T-helper 1 cell treated with Interleukin-12 subunit alpha and Interleukin-12 subunit beta and Interleukin-4 antibody, amounts not matched to agents 30 ng/mL and 1 ng/mL, for 36 hours (primary cell): ENCODE results near the gene KCNIP1. TPM values are rescaled to one million over a fixed set of nuclear protein-coding genes. Genes with fewer than 3 reads are reported as not detected.

Experiments used
- intact Hi-C: fragments of 100-400 bp; cut with micrococcal nuclease; formaldehyde crosslinking; loops from one replicate; pipeline ENCODE4 v1.15.1; 2024
- total RNA-seq: library from RNA; stranded (reverse); gene quantifications from 2 replicates; pipeline ENCODE4 v1.2.3, GENCODE V29; 2022

Gene KCNIP1
- total RNA-seq, 1 donor from 2014 or later, result not detected

DNA sequence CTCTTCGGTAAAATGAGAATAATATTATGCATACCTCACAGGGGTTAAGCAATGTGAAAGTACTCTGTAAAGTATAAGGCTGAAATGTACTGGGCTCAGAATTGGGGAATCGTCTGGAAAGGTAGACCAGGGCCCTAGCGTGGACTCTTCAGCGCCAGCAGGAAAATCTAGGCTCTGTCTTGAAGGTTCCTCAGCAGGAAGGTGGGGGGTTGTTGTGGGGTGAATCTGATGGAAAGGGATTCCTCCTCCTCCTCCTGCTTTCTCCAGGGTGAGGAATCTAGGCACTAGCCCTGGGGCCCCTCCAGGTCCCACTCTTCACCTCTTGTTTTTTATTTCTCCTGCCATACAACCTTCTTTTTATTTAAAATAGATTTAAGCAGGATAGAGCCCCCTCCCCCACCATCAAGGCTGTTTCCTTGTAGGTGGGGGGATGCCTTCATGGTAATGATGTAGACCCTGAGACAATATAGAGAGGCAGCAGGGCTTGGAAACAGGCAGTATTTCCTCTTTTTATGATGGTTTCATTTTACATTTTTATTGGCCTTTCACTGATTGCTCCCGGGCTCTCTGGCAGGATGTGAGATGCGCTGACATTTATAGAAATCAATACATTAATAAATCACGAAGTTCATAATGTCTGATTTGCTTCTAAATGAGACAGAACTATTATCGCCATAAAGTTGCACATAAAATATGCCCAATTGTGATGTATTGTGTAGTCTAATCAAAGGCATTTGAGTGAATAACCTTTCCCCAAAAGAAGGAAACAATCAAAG is 200.8 kb downstream of the KCNIP1 start:
- intact Hi-C loops, result no loop called here

DNA sequence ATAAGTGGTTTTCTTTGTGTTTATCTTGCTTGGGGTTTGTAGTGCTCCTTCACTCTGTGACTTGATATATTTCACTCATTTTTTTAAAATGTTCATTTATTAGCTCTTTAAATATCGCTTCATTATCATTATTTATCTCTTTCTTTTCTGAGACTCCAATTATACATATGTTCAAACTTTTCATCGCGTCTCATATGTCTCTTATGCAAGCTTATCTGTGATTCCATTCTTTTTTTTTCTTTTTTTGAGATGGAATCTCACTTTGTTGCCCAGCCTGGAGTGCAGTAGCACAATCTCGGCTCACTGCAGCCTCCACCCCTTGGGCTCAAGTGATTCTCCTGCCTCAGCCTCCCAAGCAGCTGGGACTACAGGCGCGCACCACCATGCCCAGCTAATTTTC is 205.8 kb downstream of the KCNIP1 start:
- intact Hi-C loops, result no loop called here

DNA sequence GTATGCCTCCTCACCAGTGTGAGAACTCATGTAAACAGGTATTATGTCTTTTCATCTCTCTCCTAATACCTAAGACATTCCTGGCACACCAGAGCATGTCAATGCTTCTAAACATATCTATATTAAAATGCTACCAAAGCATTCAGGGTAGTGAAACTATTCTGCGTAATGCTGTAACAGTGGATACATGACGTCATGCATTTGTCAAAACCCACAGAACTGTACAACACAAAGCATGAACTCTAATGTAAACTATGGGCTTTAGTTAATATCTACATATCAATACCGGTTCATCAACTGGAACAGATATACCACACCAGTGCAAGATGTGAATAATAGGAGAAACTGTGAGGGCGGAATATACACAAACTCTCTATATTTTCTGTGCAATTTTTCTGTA is 207.5 kb downstream of the KCNIP1 start:
- intact Hi-C loops, result no loop called here

DNA sequence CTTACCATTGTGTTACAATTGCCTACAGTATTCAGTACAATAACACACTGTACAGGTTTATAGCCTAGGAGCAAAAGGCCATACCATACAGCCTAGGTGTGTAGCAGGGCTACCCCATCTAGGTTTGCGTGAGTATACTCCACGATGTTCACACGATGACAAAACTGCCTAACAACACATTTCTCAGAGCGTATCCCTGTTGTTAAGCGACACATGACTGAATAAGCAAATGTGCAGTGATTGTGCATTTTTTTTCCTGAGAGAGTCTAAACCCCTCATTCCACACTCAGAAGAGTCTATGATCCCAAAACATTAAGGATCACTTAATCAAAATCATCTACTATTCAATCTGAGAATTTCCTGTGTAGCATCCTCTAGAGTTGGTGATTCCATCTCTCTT is 211.3 kb downstream of the KCNIP1 start:
- intact Hi-C loops, result no loop called here

DNA sequence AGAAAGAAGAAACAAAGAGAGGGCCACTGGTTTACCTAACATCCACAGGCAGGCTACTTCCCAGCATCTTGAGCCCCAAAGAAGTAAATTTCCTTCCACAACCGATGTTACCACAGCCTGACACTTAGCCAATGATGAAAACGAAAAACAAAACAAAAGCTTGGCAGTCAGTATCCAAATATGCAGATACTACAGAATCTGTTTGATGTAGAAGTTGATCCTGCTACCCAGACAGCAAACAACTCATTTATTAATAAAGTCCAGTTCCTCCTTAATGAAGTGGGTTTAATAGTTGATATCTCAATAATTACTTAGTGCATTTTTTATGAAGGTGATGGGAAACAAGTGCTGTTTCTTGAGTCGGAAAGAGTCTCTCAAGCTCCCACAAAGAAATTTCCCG is 212.6 kb downstream of the KCNIP1 start:
- intact Hi-C loops, result no loop called here

DNA sequence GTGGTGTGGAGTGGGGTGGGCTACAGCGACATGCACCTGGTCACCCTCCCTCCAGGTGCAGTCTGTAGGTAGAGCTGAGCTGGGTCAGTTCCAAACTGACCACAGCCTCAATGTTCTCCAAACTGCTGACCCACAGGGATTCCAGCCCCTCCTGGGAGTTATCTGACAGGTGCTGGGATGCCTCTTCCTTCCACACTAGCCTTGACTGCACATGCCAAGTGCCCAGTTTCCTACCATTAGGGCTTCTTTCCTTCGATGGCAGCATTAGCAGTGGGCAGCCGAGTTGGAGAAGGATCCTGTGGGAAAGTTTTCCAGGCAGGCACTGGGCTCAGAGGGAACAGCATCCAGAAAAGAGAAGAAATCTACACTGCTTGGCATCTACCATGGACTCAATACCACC is 215.7 kb downstream of the KCNIP1 start:
- intact Hi-C loops, result no loop called here

DNA sequence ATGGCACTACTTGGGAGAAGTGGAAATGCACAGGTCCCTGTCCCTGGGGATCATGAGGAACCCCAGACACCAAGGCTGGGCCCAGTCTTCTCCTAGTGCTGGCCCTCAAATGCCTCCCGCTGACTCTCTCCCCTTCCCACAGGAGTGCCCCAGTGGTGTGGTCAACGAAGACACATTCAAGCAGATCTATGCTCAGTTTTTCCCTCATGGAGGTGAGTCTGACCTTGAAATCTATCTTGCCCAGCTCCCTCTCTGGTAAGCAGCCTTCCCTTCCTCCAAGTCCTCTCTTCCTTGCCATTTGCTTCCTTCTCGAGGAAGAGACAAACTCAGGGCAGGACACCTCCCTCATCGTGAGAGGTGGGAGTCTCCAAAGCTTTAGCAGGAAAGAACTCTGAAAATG is 216.4 kb downstream of the KCNIP1 start:
- intact Hi-C loops, result no loop called here

DNA sequence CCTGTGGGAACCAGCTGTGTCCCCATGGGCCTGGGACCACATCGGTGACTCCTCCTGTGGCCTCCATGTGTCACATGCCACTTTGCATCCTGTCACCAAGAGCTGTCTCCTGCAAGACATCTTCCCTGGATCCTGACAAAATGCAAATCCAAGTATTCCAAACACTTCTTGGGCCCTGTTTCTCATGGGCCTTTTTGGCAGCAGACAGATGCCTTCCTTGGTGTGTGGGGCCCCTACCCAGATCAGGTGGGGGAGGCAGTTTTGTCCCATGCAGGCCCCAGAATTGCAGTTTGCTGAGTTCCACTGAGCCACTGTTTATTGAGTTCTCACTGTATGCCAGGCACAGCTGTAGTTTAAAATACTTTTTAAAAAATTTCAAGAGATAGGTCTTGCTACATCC is 217.2 kb downstream of the KCNIP1 start:
- intact Hi-C loops, result no loop called here

DNA sequence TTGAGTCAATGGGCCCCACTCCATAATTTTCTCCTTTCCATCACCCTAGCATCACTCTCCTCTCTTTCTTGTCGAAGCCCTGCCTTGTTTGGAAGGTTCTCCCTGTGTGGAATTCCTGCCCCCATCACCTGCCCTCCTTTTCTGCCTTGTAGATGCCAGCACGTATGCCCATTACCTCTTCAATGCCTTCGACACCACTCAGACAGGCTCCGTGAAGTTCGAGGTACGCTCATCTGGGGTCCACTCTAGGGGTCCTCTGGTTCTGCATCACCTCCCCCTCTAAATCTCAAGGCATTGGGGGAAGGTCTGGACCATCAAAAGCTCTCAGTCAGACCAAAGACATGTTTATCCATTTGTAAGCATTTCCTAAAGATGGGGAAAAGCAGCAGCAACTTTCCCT is 217.9 kb downstream of the KCNIP1 start:
- intact Hi-C loops, result no loop called here

DNA sequence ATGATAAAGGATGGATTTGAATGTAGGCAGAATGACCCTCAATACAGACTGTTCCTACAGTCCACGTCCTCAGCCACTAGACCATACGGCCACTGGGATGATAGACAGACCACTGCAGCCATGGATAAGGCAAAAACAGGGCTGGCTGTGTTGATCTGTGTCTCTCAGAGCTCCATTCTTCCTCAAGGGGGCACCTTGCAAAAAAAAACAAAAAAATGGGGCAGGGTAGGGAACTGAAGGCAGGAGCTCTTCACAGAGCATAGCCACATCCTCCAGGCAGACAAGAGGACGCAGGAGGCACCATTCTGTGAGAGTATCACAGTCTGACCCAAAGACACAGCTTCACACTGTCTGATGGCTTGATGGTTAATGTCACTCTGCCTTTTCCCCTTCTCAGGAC is 218.5 kb downstream of the KCNIP1 start:
- intact Hi-C loops, result no loop called here

DNA sequence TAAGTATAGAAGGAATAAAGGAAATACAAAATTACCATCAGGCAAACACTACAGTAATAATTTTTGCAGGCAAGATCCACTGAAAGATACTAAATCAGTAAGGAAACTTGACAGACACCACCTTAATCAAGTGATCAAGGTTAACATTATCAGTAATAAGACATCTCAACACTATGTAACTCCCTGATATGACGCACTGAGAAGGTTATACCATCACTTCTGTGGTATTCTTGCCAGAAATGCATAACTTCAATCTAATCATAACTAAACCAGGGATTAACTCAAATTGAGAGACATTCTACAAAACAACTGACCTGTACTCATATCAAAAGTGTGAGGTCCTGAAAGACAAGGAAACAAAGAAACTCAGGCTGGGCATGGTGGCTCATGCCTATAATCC is 227.2 kb downstream of the KCNIP1 start:
- intact Hi-C loops, result no loop called here

DNA sequence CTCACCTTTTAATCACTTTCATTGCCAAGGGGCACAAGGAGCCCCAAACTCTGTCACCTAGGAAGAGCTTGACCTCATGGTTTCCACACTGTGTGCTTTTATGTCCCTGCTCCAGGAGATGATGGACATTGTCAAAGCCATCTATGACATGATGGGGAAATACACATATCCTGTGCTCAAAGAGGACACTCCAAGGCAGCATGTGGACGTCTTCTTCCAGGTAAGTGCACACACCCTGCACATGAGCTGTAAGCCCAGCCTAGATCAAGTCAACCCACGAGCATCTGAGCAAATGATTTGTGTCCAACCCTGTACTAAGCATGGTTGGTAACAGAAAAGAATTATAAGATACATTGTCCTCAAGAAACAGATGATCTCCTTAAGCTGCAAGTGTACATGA is 228.9 kb downstream of the KCNIP1 start:
- intact Hi-C loops, result no loop called here

DNA sequence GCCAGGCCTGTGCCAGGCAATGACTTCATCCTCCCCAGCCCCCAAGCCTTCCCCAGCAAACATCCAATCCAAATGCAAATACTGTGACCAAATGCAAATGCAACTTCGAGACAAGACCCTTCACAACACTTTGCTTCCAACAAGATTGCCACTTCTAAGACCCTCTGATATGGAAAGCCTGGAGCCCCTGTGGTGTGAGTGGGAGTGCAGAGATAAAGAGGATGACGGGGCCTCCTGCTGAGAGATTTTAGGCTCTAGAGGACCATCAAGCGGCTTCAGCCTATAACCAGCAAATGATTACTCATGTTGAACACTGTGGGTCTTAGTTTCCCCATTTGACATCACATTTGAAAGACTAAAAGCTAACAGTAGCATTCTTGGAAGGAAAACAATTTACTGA is 233.1 kb downstream of the KCNIP1 start:
- intact Hi-C loops, result no loop called here

DNA sequence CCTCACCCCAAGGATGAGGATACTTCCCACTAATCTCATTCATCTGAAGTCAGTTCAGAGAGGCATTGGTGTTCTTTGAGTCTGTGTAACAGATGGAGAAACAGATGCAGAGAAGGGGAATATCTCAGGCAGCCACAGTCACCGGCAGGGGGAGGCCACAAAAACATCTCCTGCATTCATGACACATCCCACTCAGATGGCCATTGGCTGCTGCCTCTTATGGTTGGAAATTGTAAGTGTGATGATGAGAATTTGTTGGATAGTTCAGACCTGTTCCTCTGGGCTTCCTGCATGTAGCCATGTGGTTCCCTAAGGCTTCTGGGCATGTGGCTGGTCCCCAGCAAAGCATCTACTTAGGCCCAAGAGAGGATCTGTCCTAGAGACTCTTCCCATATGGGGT is 233.8 kb downstream of the KCNIP1 start:
- intact Hi-C loops, result no loop called here

DNA sequence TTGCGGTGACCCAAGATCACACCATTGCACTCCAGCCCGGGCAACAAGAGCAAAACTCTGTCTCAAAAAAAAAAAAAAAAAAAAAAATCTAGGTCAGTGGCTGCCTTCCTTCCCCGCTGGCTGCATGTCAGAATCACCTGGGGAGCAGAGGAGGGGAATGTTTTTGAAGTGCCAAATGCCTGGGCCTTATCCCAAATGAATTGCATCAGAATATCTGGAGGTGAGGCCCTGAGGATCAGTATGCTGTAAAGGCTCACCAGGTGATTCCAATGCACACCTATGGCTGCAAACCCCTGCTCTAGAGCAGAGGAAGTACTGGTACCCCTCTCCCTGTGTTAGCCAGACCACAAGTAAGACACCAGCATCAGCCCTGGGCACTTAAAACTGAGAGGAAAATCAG is 235.0 kb downstream of the KCNIP1 start:
- intact Hi-C loops, result no loop called here

DNA sequence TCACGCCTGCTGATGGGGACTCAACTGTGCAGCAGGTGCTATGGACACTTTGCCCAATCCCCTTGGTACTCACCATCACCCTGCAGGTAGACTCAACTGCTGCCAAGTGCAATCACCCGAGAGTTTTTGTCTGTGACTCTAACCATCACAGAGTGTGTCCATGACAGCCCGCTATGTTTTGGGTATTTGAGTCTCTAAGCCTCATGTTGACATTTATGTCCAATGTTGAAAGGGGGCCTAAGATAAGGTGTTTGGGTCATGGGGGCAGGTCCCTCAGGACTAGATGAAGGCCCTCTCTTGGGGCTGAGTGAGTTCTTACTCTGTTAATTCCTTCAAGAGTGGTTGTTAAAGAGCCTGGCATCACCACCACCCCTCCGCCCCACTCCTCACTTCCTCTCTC is 235.6 kb downstream of the KCNIP1 start:
- intact Hi-C loops, result no loop called here

DNA sequence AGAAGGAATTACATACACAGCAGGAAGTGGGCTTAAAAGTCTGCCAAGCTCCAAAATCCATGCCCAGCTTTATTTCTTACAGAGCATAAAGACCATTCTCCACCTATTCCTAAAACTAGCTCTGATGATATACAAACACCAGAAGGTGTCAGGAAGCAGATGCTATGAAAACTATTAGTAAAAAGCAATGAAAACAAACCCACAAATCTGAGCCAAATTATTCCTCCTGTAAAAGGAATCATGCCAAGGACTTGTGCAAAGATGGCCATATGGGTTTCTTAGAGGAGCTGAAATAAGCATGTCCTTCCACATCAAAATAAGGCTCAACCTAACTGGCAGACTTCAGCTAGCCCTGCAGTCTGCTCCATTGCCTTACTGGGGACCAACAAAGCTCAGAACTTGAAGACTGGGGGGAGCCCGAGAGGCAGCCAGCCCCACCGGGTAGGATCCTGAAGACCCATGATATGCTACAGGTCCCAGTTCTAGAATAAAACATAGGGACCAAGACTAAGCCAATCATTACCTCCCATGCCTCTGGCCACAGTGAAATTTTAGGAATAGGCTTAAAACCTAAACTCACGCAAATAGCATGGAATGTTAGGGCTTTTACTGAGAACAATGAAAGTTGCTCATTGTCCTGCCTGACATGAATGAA is 236.9 kb downstream of the KCNIP1 start:
- intact Hi-C loops, result no loop called here

DNA sequence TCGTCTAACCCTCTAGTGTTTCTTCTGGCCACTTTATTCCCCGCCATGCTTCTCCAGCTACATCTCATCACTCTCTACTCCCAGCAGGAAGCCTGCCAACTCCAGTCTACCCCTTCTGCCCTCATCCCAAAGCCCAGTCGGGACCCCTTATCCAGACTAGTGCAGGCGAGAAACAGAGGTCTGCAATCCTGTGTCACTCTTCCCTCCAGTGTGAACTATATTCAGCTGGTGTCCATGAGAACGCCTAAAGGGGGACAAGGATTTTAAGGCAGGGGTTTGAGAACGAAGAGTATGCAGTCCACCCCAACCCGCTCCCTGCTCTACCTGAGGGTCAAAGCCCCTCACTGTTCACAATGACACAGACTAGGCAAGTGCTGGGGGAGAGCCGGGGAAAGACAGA is 238.0 kb downstream of the KCNIP1 start:
- intact Hi-C loops, result no loop called here

DNA sequence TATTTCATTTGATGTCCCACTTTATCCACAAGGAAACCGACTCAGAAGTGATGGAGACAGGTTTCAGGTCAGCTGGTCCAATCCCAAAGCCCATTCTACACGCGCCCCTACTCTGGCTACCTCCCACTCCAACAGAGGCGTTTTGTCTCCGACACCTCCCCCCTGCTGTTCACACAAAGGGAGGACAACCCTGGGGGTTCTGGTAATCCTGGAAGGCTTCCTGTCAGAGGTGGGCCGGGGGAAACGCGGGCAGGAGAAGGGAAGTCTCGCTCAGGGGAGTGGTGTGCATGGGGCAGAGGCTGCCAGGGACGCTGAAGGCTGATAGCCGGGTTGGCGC is 240.0 kb downstream of the KCNIP1 start:
- intact Hi-C loops, result loop anchor here (1.0 kb wide), 1 partner anchor 598 kb away; no protein-coding TSS in a partner anchor

DNA sequence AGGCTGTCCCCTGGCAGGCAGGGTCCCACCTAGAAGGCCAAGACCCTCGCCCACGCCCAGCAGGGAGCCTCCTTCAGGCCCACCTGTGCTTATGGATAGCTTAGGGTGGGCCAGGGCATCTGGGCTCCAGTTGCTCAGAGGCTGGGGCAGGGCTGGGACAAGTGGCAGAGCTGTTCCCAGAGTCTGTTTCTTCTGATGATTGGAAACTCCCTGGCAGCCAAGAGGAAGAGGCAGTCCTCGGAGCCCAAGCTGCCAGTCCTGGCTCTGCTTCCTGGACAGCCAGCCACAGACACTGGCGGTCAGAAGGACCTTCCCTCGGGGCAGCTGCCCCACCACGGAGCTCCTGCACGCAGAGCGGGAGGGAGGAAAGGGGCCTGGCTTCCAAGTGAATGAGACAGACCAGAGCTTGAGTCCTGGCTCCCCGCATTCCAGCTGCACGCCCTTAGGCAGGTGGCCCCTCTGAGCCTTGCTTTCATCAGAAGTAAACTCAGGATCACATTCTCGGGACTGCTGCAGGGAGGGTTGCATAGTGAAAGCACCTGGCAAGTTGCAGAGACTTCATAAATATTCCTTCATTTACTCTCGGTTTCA is 241.8 kb downstream of the KCNIP1 start:
- intact Hi-C loops, result no loop called here

DNA sequence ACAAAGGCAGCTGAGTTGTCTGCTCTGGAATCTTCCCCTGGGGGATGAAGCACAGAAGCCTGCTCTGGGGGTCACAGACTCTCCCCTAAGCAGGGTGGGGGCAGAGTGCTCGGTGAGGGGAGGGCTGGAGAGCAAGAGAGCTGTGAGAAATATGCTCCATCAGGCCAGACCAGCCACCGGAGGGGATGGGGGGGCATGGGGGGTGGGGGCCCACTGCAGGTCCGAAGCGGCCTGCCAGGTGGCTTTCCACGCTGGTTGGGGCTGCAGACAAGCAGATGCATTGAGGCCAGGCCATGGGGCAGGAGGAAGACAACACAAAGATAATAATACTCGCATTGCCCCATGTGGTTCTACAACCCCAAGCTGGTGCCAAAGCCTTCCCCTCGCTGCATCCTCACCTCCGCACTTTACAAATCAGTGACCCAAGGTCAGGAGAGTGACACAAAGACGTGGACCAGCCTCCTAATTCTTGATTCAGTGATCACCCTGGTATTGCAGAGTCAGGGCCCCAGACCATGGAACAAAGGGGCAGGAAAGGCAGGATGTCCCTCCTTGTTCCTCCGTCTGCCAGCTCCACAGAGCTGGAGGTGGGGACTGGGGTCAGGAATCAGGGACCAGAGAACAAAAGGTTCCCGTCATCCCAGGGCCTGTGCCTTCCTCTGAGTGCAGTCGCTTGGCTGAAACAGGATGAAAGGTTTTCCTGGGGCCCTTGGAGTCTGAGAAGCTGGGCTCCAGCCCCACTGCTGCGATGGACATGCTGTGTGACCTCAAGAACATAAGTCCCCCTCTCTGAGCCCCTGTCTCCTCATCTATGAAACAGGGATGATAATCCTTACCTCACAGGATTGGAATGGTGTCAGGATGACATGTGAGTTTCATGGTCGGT is 242.5 kb downstream of the KCNIP1 start:
- intact Hi-C loops, result no loop called here

DNA sequence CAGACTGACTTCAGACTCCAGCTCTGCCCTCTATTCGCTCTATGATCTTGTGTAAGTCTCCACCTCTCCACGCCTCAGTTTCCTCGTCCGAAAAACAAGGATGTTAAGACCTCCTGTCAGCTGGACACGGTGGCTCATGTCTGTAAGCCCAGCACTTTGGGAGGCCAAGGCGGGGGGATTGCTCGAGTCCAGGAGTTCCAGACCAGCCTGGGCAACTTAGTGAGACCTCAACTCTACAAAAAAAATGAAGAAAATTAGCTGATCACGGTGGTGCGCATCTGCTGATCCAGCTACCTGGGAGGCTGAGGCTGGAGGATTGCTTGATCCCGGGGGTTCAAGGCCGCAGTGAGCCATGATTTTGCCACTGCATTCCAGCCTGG is 243.1 kb downstream of the KCNIP1 start:
- intact Hi-C loops, result no loop called here
